IPS-18a (cell line): ENCODE measurements around the gene GNG4.
"Not testable (repeated sequence)": the region's sequence is repeated elsewhere in the genome, so short reads cannot be mapped to it uniquely, and the experiment has no call there.

Experiments
- H3K27ac ChIP-seq: one replicate; pipeline ENCODE4 v1.5.1; 2013; ENCODE audit warnings: low read length
- H3K27me3 ChIP-seq: one replicate; pipeline ENCODE4 v1.6.1; 2013; ENCODE audit warnings: mild to moderate bottlenecking, low read length; ENCODE audit not compliant: control insufficient read depth, insufficient read depth
- H3K36me3 ChIP-seq: one replicate; pipeline ENCODE4 v1.6.1; 2013; ENCODE audit warnings: low read depth, low read length; ENCODE audit not compliant: control insufficient read depth
- H3K4me1 ChIP-seq: one replicate; pipeline ENCODE4 v1.6.1; 2013; ENCODE audit warnings: low read depth, low read length; ENCODE audit not compliant: control insufficient read depth
- H3K4me3 ChIP-seq: one replicate; pipeline ENCODE4 v1.5.1; 2013; ENCODE audit warnings: low read length
- H3K9ac ChIP-seq: one replicate; pipeline ENCODE4 v1.6.1; 2013; ENCODE audit warnings: mild to moderate bottlenecking, low read length, moderate library complexity
- H3K9me3 ChIP-seq: one replicate; pipeline ENCODE4 v1.6.1; 2013; ENCODE audit warnings: low read depth, low read length; ENCODE audit not compliant: control insufficient read depth

Gene GNG4

GRCh38 chr1:235637756-235638534 is 11.6 kb downstream of the GNG4 start:
- H3K27ac ChIP-seq, result no peak overlapping the region
- H3K27me3 ChIP-seq, result no peaks in the 10 kb centered on the region
- H3K36me3 ChIP-seq, result no peaks in the 10 kb centered on the region
- H3K9ac ChIP-seq, result no peak overlapping the region
- no peak overlapping the region for H3K4me3 ChIP-seq
- H3K4me1 ChIP-seq, result peaks cover 15% of the 10 kb centered on the region
- no peaks in the 10 kb centered on the region for H3K9me3 ChIP-seq

GRCh38 chr1:235635938-235636662 is 13.5 kb downstream of the GNG4 start:
- H3K9me3 ChIP-seq, result no peaks in the 10 kb centered on the region
- no peaks in the 10 kb centered on the region for H3K27me3 ChIP-seq
- H3K4me1 ChIP-seq, result peaks cover 10% of the 10 kb centered on the region
- H3K4me3 ChIP-seq, result no peak overlapping the region
- H3K27ac ChIP-seq, result no peak overlapping the region
- no peaks in the 10 kb centered on the region for H3K36me3 ChIP-seq
- no peak overlapping the region for H3K9ac ChIP-seq

DNA sequence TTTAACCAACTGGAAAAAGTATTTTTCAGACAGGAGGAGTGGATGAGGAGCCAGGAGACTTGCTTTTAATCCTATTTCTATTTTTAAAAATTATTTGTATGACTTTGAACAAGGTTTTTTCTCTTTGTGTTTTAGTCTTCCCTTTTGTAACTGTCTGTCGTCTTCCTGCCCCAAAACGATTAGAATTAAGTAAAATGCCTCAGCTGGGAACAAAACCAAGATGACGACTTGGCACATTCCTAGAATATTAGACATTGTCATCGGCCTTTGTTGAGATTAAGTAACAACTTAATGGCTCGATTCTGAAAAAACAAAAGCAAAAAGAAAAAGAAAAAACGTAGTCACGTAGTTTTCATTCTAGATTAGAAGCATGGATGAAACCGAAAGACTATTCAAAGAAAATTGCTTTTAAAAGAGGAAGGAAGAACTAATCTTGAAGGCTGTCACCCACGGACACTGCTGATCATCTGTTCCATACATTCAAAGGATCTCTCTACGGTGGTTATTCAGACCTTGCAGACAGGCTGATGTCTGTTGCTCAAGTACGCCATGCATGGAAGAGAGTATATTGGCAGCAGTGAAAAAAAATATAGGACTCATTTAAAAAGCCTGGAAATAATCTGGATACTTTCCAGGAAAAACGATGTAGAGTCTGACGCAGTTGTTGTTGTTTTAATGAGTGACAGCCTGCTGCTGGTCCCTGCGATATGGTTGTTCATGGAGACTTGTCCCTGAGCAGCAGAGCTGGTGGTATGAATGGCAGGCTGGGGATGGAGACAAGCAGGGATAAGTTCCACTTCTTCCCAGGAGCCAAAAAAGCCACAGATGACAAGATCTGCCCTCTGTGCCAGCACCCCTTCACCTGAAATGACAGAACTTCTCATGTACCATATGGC is 16.8 kb downstream of the GNG4 start:
- Histone ChIP-seq H3K27me3 (no peaks in the 10 kb centered on the region), H3K9ac (no peak overlapping the region), H3K27ac (no peak overlapping the region), H3K36me3 (no peaks in the 10 kb centered on the region), H3K4me3 (no peak overlapping the region), H3K9me3 (no peaks in the 10 kb centered on the region), H3K4me1 (peaks cover 14% of the 10 kb centered on the region)

DNA sequence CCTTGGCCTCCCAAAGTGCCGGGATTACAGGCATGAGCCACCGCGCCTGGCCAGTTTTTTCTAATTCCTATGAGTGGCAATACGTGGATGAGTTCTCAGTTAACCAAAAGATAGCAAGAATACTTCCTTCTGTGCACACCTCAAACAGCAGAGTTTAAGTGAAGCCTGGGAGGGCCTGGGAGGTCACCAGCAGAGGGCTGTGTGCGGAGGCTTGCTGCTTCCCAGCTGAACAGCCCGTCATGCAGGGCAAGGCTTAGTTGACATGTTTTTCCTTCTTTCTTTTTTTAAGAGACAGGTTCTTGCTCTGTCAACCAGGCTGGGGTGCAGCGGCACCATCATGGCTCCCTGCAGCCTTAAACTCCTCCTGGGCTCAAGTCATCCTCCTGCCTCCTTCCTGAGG is 17.8 kb downstream of the GNG4 start:
- peaks cover 14% of the 10 kb centered on the region for H3K4me1 ChIP-seq
- H3K9ac ChIP-seq, result no peak overlapping the region
- no peak overlapping the region for H3K4me3 ChIP-seq
- H3K27ac ChIP-seq, result no peak overlapping the region
- H3K27me3 ChIP-seq, result no peaks in the 10 kb centered on the region
- no peaks in the 10 kb centered on the region for H3K9me3 ChIP-seq
- H3K36me3 ChIP-seq, result no peaks in the 10 kb centered on the region

- Histone ChIP-seq H3K4me1 (peaks cover 14% of the 10 kb centered on the region), H3K9ac (no peak overlapping the region), H3K27ac (no peak overlapping the region), H3K4me3 (no peak overlapping the region), H3K36me3 (no peaks in the 10 kb centered on the region), H3K9me3 (no peaks in the 10 kb centered on the region), H3K27me3 (no peaks in the 10 kb centered on the region)
Observed at GRCh38 chr1:235628316-235629005, 21.1 kb downstream of the GNG4 start.

GRCh38 chr1:235625831-235626230 is 23.8 kb downstream of the GNG4 start:
- Histone ChIP-seq H3K27ac (no peak overlapping the region), H3K36me3 (no peaks in the 10 kb centered on the region), H3K4me1 (peaks cover 4% of the 10 kb centered on the region), H3K27me3 (no peaks in the 10 kb centered on the region), H3K9ac (no peak overlapping the region), H3K9me3 (no peaks in the 10 kb centered on the region), H3K4me3 (no peak overlapping the region)

- H3K4me1 ChIP-seq, result peaks cover 4% of the 10 kb centered on the region
- no peak overlapping the region for H3K27ac ChIP-seq
- no peaks in the 10 kb centered on the region for H3K27me3 ChIP-seq
- H3K4me3 ChIP-seq, result no peak overlapping the region
- no peaks in the 10 kb centered on the region for H3K36me3 ChIP-seq
- no peak overlapping the region for H3K9ac ChIP-seq
- H3K9me3 ChIP-seq, result no peaks in the 10 kb centered on the region
Observed at GRCh38 chr1:235625340-235625739, 24.2 kb downstream of the GNG4 start.

DNA sequence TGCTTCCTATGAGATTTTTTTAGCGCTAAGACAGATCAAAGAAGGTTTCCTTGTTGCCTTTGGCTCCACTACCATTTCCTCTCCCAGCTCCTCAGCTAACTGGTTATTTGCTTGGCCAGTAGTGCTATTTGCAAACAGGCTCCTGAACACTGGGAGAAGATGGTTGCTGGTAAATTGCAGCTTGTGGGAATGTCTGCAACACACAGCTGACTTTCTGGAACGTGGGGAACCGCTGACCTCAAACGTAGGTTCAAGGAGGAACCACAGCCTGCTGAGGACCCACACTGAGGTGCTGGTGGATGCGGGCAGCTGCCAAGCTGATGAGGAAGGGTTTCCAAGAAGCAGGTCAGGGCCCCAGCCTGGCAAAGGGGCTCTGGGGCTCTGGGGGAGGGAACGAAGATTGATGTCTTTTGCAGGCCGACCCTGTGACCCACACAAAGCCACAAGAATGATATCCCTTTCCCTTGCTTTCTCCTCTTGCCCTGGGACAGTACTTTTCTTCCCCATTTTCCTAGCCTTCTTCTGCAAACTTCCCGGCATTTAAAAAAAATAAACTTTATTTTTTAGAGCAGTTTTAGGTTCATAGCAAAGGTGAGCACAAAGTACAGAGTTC is 24.8 kb downstream of the GNG4 start:
- H3K36me3 ChIP-seq, result no peaks in the 10 kb centered on the region
- H3K27me3 ChIP-seq, result no peaks in the 10 kb centered on the region
- no peak overlapping the region for H3K4me3 ChIP-seq
- H3K27ac ChIP-seq, result no peak overlapping the region
- H3K9ac ChIP-seq, result no peak overlapping the region
- H3K4me1 ChIP-seq, result peaks cover 4% of the 10 kb centered on the region
- H3K9me3 ChIP-seq, result no peaks in the 10 kb centered on the region

DNA sequence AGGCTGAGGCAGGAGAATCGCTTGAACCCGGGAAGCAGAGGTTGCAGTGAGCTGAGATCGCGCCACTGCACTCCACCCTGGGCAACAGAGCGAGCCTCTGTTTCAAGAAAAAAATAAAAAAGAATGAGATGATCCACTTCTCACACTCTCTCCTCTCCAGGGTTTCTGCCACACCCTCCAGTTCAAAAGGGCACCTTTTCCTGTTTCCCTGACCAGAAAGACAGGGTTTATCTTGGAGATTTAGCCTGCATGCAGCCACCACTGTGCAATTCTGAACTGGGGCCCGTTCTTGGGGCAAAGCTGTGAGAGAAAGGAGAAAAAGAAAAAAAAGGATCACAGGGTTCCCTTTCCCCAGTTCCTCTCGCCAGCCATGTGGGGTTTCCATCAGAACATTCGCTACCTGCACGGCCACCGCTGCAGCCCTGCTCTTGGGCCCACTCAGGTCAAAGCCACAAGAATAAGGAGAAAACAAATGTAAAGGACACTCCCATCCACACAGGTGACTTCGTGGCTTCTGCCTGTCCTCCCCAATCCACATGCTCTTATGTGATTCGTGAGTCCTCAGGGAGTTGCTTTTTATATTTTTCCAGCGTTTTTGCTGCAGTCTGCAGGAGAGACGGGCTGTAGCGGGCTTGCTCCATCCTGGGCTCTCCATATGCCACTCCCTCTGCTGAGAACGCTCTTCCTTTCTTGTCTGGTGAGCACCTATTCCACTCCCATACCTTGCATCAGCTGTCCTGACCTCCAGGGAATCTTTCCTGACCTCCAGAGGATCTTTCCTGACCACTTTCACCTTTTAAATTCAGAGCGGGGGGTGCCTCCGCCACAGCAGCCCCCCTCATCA is 26.4 kb downstream of the GNG4 start:
- H3K4me3 ChIP-seq, result no peak overlapping the region
- no peaks in the 10 kb centered on the region for H3K27me3 ChIP-seq
- H3K9me3 ChIP-seq, result no peaks in the 10 kb centered on the region
- no peak overlapping the region for H3K9ac ChIP-seq
- H3K27ac ChIP-seq, result no peak overlapping the region
- no peaks in the 10 kb centered on the region for H3K36me3 ChIP-seq
- H3K4me1 ChIP-seq, result no peaks in the 10 kb centered on the region

DNA sequence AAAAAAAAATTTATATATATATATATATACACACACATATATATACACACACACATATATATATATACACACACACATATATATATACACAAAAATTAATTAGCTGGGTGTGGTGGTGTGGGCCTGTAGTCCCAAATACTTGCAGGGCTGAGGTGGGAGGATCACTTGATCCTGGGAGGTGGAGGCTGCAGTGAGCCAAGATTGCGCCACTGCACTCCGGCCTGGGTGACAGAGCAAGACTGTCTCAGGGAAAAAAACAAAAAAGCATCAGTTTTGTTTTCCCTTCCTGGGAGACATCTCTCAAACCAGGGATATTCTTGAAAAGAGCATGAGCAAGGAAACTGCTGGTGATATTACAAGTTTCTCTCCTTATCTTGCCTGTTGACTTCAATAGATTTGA is 30.4 kb downstream of the GNG4 start:
- not testable (repeated sequence) for H3K9me3 ChIP-seq, H3K27ac ChIP-seq, H3K4me3 ChIP-seq, H3K36me3 ChIP-seq, H3K27me3 ChIP-seq, H3K4me1 ChIP-seq, H3K9ac ChIP-seq
